Measurements from ENCODE around the gene SPATA20.

DNA sequence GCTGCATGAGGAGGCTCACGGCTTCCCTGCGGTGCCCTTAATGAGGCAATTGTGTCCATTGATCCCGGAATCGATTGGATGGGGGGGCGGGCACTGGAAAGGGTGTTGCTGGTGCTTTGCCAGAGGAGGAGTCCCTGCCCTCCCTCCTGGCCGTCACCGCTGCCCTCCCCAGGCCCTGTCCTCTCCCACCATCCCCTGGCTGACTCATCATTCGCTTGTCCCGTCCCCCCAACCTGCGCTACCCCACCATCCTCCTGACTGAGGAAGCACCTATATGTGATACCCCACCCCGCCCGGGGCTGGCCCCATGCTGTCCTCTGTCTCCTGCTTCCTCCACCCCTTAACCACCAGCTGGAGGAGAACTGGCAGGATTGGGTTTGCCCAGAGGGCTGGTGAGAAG, 34.3 kb downstream of the SPATA20 start:
- TF ChIP-seq, protein P1, sequence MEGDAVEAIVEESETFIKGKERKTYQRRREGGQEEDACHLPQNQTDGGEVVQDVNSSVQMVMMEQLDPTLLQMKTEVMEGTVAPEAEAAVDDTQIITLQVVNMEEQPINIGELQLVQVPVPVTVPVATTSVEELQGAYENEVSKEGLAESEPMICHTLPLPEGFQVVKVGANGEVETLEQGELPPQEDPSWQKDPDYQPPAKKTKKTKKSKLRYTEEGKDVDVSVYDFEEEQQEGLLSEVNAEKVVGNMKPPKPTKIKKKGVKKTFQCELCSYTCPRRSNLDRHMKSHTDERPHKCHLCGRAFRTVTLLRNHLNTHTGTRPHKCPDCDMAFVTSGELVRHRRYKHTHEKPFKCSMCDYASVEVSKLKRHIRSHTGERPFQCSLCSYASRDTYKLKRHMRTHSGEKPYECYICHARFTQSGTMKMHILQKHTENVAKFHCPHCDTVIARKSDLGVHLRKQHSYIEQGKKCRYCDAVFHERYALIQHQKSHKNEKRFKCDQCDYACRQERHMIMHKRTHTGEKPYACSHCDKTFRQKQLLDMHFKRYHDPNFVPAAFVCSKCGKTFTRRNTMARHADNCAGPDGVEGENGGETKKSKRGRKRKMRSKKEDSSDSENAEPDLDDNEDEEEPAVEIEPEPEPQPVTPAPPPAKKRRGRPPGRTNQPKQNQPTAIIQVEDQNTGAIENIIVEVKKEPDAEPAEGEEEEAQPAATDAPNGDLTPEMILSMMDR (IDR thresholded peaks at IDR 0.05) = no peak
- TF ChIP-seq POLR2A (IDR thresholded peaks at IDR 0.05) = no peak
